HCT116 (cell line): ENCODE data around the gene KANK4. TPM values are rescaled to one million over a fixed set of nuclear protein-coding genes. Genes with fewer than 3 reads are reported as not detected.

Source experiments
- ATAC-seq: fragments of 200-7000 bp; cut with Tn5 transposase; 2 replicates; pipeline ENCODE4 v1.9.1; 2020; ENCODE audit warnings: mild to moderate bottlenecking, moderate library complexity
- BruUV-seq: library from RNA; stranded (reverse); fragments of 400-500 nt; replicated peaks from 2 replicates; lab custom pipeline; 2021; lab: Mats Ljungman, UMichigan
- CTCF ChIA-PET: fragments of 300-600 bp; sonication (Branson Sonifier 250); formaldehyde crosslinking; loops from one replicate; lab custom pipeline; 2021; ENCODE audit warnings: antibody characterized with exemption; lab: Charles Lee
- POLR2A ChIA-PET: fragments of 300-600, 350-600 bp; sonication (Branson Sonifier 250); formaldehyde crosslinking; loops from one replicate; lab custom pipeline; 2021; ENCODE audit warnings: antibody characterized with exemption; lab: Charles Lee
- RAD21 ChIA-PET, 2 experiments: fragments of 300-600 bp; sonication (Branson Sonifier 250); formaldehyde crosslinking; loops; one replicate each; lab custom pipeline; 2023; ENCODE audit warnings: low total read pairs in 2 of 2; ENCODE audit not compliant: uncharacterized antibody in 2 of 2, unreplicated experiment in 2 of 2, low non-redundant PET in 1 of 2; lab: Charles Lee
- DNase-seq: peaks from one replicate; pipeline ENCODE4 v3.0.0-alpha.2; 2010; ENCODE audit warnings: low read depth, low spot score
- H2AFZ ChIP-seq: fragments of 200-600 bp; shearing (Covaris generic), sonication (generic); 2 replicates; pipeline ENCODE4 v1.6.1; 2017; ENCODE audit warnings: low read depth, mixed run types, mixed read lengths, antibody characterized with exemption, low read length; ENCODE audit not compliant: poor library complexity, severe bottlenecking
- H3K27ac ChIP-seq: 2 replicates; pipeline ENCODE4 v1.5.1; 2012; ENCODE audit warnings: low read depth, low read length
- H3K27me3 ChIP-seq: fragments of 200-600 bp; sonication (generic); 2 replicates; pipeline ENCODE4 v1.6.1; 2016; ENCODE audit warnings: mixed run types, low read length, mixed read lengths; ENCODE audit not compliant: insufficient read depth
- H3K36me3 ChIP-seq, 2 experiments: fragments of 200-500 bp in 1 of 2; fragments of 200-600 bp in 1 of 2; sonication (Bioruptor generic) in 1 of 2; sonication (generic) in 1 of 2; 2 replicates each; pipeline versions ENCODE4 v1.5.1 to v1.6.1; 2014 to 2016; ENCODE audit warnings: low read length in 2 of 2, inconsistent platforms in 1 of 2, mixed read lengths in 1 of 2, mixed run types in 1 of 2; ENCODE audit not compliant: insufficient read depth in 2 of 2, control insufficient read depth in 1 of 2
- H3K4me1 ChIP-seq, 2 experiments: fragments of 200-600 bp in 1 of 2; sonication (generic) in 1 of 2; 2 replicates each; pipeline versions ENCODE4 v1.5.1 to v1.6.1; 2012 to 2017; ENCODE audit warnings: low read length in 2 of 2, inconsistent platforms in 1 of 2, mild to moderate bottlenecking in 1 of 2, mixed read lengths in 1 of 2, mixed run types in 1 of 2, moderate library complexity in 1 of 2; ENCODE audit not compliant: insufficient read depth in 2 of 2, control insufficient read depth in 1 of 2
- H3K4me2 ChIP-seq: fragments of 200-600 bp; sonication (generic); 2 replicates; pipeline ENCODE4 v1.6.1; 2017; ENCODE audit warnings: mixed run types, low read length, mixed read lengths
- H3K4me3 ChIP-seq, 2 experiments: fragments of 200-600 bp in 1 of 2; sonication (generic) in 1 of 2; replicated peaks in 1 of 2; 2 replicates each; pipeline ENCODE4 v1.5.1; 2011 to 2016; ENCODE audit warnings: low read length in 2 of 2, control low read depth in 1 of 2, low read depth in 1 of 2, mild to moderate bottlenecking in 1 of 2, mixed read lengths in 1 of 2, mixed run types in 1 of 2
- H3K79me2 ChIP-seq: fragments of 200-600 bp; sonication (generic); 2 replicates; pipeline ENCODE4 v1.6.1; 2017; ENCODE audit warnings: mild to moderate bottlenecking, mixed run types, low read length, moderate library complexity, mixed read lengths; ENCODE audit not compliant: insufficient read depth
- H3K9ac ChIP-seq: fragments of 200-600 bp; sonication (generic); 2 replicates; pipeline ENCODE4 v1.6.1; 2016; ENCODE audit warnings: low read length, mixed read lengths
- H3K9me2 ChIP-seq: fragments of 200-600 bp; sonication (generic), shearing (Covaris generic); 2 replicates; pipeline ENCODE4 v1.6.1; 2017; ENCODE audit warnings: mixed run types, mild to moderate bottlenecking, moderate library complexity; ENCODE audit not compliant: insufficient read depth
- H3K9me3 ChIP-seq, 2 experiments: fragments of 200-500 bp in 1 of 2; fragments of 200-600 bp in 1 of 2; sonication (Bioruptor generic) in 1 of 2; sonication (generic) in 1 of 2; 2 replicates each; pipeline ENCODE4 v1.6.1; 2014 to 2017; ENCODE audit warnings: low read length in 2 of 2, mixed read lengths in 2 of 2, inconsistent platforms in 1 of 2, low read depth in 1 of 2, mild to moderate bottlenecking in 1 of 2, mixed run types in 1 of 2, moderate library complexity in 1 of 2; ENCODE audit not compliant: control insufficient read depth in 1 of 2, insufficient read depth in 1 of 2
- H4K20me1 ChIP-seq: fragments of 200-600 bp; sonication (generic), shearing (Covaris generic); 2 replicates; pipeline ENCODE4 v1.6.1; 2017; ENCODE audit warnings: mixed run types, mild to moderate bottlenecking, moderate library complexity; ENCODE audit not compliant: insufficient read depth
- CBX3 ChIP-seq: IDR thresholded peaks from 2 replicates; pipeline ENCODE4 v1.6.1; 2012; ENCODE audit warnings: low read depth
- EZH2 ChIP-seq: fragments of 200-600 bp; sonication (generic); IDR thresholded peaks from 2 replicates; pipeline ENCODE4 v1.6.1; 2017; ENCODE audit warnings: antibody characterized with exemption, mixed run types
- JUND ChIP-seq: IDR thresholded peaks from 2 replicates; pipeline ENCODE4 v1.6.1; 2012
- POLR2AphosphoS5 ChIP-seq: IDR thresholded peaks from 2 replicates; pipeline ENCODE4 v1.6.1; 2011; ENCODE audit warnings: mild to moderate bottlenecking, low read depth, low read length, moderate library complexity
- RAD21 ChIP-seq: IDR thresholded peaks from 2 replicates; pipeline ENCODE4 v1.6.1; 2012; ENCODE audit warnings: low read depth, mild to moderate bottlenecking
- TCF7L2 ChIP-seq: IDR thresholded peaks from 2 replicates; pipeline ENCODE4 v1.7.0; 2011; ENCODE audit warnings: borderline replicate concordance, inconsistent platforms; ENCODE audit not compliant: insufficient read depth, insufficient read length; ENCODE audit errors: extremely low read depth
- intact Hi-C: fragments of 100-400 bp; cut with micrococcal nuclease; formaldehyde crosslinking; loops from 2 replicates; pipeline ENCODE4 v1.10.0; 2022
- total RNA-seq: library from RNA; stranded (reverse); gene quantifications from one replicate; pipeline ENCODE4 v1.2.1, GENCODE V29; 2021; ENCODE audit not compliant: unreplicated experiment
- TF ChIP-seq, protein P1 (sequence below), 3 experiments: fragments of 200-600 bp in 1 of 3; sonication (generic) in 1 of 3; IDR thresholded peaks in 2 of 3; conservative IDR thresholded peaks in 1 of 3; 2 replicates each; pipeline ENCODE4 v1.5.1; 2012 to 2017; ENCODE audit warnings: low read depth in 2 of 3, low read length in 2 of 3, antibody characterized with exemption in 1 of 3, borderline replicate concordance in 1 of 3, control low read depth in 1 of 3, mild to moderate bottlenecking in 1 of 3, mixed read lengths in 1 of 3, mixed run types in 1 of 3, moderate library complexity in 1 of 3; ENCODE audit not compliant: insufficient read depth in 1 of 3
- TF ChIP-seq, protein P2 (sequence below): IDR thresholded peaks from 2 replicates; pipeline ENCODE4 v1.6.1; 2012; ENCODE audit warnings: low read depth
- TF ChIP-seq, protein P3 (sequence below): IDR thresholded peaks from 2 replicates; pipeline ENCODE4 v1.6.1; 2012
- TF ChIP-seq, protein P4 (sequence below): IDR thresholded peaks from 2 replicates; pipeline ENCODE4 v1.6.1; 2012

The KANK4 gene
- total RNA-seq, 1 experiment from 2014 or later = not detected

DNA sequence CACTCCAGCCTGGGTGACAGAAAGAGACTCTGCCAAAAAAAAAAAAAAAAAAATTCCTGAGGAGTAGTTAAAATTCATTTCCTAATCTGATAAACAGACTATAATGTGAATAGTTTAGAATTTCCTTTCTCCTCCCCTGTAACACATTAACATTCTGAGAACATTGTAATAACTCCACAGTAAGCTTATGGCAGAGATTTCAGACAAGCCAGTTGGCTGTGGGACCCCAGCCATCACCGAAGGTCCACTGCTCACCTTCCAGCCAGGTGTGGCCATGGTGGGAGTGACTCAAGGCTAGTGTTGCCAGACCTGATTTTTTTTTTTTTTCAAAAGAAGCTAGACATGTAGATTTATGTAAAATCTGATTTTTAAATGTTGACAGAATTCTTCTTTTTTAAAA lies 11.8 kb downstream of the KANK4 start:
- no peak overlapping the region for H3K27ac ChIP-seq
- no peaks in the 10 kb centered on the region for H3K4me1 ChIP-seq
- no peaks in the 10 kb centered on the region for H3K9me3 ChIP-seq
- no peak overlapping the region for H3K4me2 ChIP-seq
- CTCF ChIA-PET = no interaction called here
- H3K9me2 ChIP-seq = no peaks in the 10 kb centered on the region; the same call in 1 of the 2 replicates
- no TSS peak for BruUV-seq
- ATAC-seq (no peak), DNase-seq (no peak)
- RAD21 ChIA-PET = no interaction called here
- H3K27me3 ChIP-seq = 0 out of 2 replicates have a peak, but pooled peaks cover 2% of the 10 kb centered on the region
- H3K79me2 ChIP-seq = no peaks in the 10 kb centered on the region
- H2AFZ ChIP-seq = no peak overlapping the region
- intact Hi-C loops = no loop called here
- no peak overlapping the region for H3K4me3 ChIP-seq
- TF ChIP-seq, protein P1, sequence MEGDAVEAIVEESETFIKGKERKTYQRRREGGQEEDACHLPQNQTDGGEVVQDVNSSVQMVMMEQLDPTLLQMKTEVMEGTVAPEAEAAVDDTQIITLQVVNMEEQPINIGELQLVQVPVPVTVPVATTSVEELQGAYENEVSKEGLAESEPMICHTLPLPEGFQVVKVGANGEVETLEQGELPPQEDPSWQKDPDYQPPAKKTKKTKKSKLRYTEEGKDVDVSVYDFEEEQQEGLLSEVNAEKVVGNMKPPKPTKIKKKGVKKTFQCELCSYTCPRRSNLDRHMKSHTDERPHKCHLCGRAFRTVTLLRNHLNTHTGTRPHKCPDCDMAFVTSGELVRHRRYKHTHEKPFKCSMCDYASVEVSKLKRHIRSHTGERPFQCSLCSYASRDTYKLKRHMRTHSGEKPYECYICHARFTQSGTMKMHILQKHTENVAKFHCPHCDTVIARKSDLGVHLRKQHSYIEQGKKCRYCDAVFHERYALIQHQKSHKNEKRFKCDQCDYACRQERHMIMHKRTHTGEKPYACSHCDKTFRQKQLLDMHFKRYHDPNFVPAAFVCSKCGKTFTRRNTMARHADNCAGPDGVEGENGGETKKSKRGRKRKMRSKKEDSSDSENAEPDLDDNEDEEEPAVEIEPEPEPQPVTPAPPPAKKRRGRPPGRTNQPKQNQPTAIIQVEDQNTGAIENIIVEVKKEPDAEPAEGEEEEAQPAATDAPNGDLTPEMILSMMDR (IDR thresholded peaks at IDR 0.05 in 2 of 3, conservative IDR thresholded peaks at IDR 0.05 in 1 of 3; ENCODE audit: borderline replicate concordance in 1 of 3, insufficient read depth in 1 of 3, low read depth in 2 of 3, low read length in 2 of 3) = no peak
- TF ChIP-seq EZH2 (no peak), RAD21 (no peak), JUND (no peak), TCF7L2 (no peak), POLR2AphosphoS5 (no peak), CBX3 (no peak)
- TF ChIP-seq, protein P2, sequence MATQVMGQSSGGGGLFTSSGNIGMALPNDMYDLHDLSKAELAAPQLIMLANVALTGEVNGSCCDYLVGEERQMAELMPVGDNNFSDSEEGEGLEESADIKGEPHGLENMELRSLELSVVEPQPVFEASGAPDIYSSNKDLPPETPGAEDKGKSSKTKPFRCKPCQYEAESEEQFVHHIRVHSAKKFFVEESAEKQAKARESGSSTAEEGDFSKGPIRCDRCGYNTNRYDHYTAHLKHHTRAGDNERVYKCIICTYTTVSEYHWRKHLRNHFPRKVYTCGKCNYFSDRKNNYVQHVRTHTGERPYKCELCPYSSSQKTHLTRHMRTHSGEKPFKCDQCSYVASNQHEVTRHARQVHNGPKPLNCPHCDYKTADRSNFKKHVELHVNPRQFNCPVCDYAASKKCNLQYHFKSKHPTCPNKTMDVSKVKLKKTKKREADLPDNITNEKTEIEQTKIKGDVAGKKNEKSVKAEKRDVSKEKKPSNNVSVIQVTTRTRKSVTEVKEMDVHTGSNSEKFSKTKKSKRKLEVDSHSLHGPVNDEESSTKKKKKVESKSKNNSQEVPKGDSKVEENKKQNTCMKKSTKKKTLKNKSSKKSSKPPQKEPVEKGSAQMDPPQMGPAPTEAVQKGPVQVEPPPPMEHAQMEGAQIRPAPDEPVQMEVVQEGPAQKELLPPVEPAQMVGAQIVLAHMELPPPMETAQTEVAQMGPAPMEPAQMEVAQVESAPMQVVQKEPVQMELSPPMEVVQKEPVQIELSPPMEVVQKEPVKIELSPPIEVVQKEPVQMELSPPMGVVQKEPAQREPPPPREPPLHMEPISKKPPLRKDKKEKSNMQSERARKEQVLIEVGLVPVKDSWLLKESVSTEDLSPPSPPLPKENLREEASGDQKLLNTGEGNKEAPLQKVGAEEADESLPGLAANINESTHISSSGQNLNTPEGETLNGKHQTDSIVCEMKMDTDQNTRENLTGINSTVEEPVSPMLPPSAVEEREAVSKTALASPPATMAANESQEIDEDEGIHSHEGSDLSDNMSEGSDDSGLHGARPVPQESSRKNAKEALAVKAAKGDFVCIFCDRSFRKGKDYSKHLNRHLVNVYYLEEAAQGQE = no peak
- TF ChIP-seq, protein P3, sequence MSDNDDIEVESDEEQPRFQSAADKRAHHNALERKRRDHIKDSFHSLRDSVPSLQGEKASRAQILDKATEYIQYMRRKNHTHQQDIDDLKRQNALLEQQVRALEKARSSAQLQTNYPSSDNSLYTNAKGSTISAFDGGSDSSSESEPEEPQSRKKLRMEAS = no peak
- TF ChIP-seq, protein P4, sequence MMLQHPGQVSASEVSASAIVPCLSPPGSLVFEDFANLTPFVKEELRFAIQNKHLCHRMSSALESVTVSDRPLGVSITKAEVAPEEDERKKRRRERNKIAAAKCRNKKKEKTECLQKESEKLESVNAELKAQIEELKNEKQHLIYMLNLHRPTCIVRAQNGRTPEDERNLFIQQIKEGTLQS = no peak
- H4K20me1 ChIP-seq = no peaks in the 10 kb centered on the region
- no peaks in the 10 kb centered on the region for H3K36me3 ChIP-seq
- POLR2A ChIA-PET = no interaction called here
- no peak overlapping the region for H3K9ac ChIP-seq
